H9 (cell line): ENCODE measurements around the gene FXYD1. TPM values are rescaled to one million over a fixed set of nuclear protein-coding genes. Genes with fewer than 3 reads are reported as not detected.
A peak's percentile ranks its signal among the peaks of the same experiment; 100 is the strongest.

Experiments used
- DNase-seq: peaks from one replicate; pipeline ENCODE4 v3.0.0-alpha.2; 2017
- H2AFZ ChIP-seq: one replicate; pipeline ENCODE4 v1.6.1; 2013; ENCODE audit warnings: mild to moderate bottlenecking, low read length, control low read depth, moderate library complexity
- H2AK5ac ChIP-seq: 2 replicates; pipeline ENCODE4 v1.6.1; 2013; ENCODE audit warnings: low read length, control low read depth, mixed read lengths; ENCODE audit not compliant: insufficient read length
- H2BK120ac ChIP-seq: one replicate; pipeline ENCODE4 v1.6.1; 2013; ENCODE audit warnings: low read depth, mild to moderate bottlenecking, low read length, control low read depth, inconsistent platforms; ENCODE audit not compliant: poor library complexity, severe bottlenecking
- H2BK12ac ChIP-seq: 2 replicates; pipeline ENCODE4 v1.6.1; 2013; ENCODE audit warnings: low read length, control low read depth, mixed read lengths, low read depth; ENCODE audit not compliant: insufficient read length
- H2BK15ac ChIP-seq: 2 replicates; pipeline ENCODE4 v1.6.1; 2013; ENCODE audit warnings: low read depth, low read length, control low read depth
- H2BK20ac ChIP-seq: one replicate; pipeline ENCODE4 v1.6.1; 2013; ENCODE audit warnings: low read depth, mild to moderate bottlenecking, low read length, control low read depth, inconsistent platforms; ENCODE audit not compliant: poor library complexity, severe bottlenecking
- H2BK5ac ChIP-seq: 2 replicates; pipeline ENCODE4 v1.6.1; 2013; ENCODE audit warnings: low read length, control low read depth, mixed read lengths; ENCODE audit not compliant: insufficient read length
- H3K14ac ChIP-seq: 2 replicates; pipeline ENCODE4 v1.6.1; 2013; ENCODE audit warnings: low read length, control low read depth; ENCODE audit not compliant: insufficient read depth
- H3K18ac ChIP-seq: 2 replicates; pipeline ENCODE4 v1.6.1; 2013; ENCODE audit warnings: low read depth, mild to moderate bottlenecking, mixed read lengths, low read length, control low read depth; ENCODE audit not compliant: insufficient read length
- H3K23ac ChIP-seq: 2 replicates; pipeline ENCODE4 v1.6.1; 2013; ENCODE audit warnings: low read length, control low read depth, mixed read lengths, low read depth; ENCODE audit not compliant: insufficient read length
- H3K23me2 ChIP-seq: 2 replicates; pipeline ENCODE4 v1.6.1; 2013; ENCODE audit warnings: low read depth, mild to moderate bottlenecking, mixed read lengths, low read length, control low read depth; ENCODE audit not compliant: insufficient read length, poor library complexity, severe bottlenecking
- H3K27ac ChIP-seq: 2 replicates; pipeline ENCODE4 v1.5.1; 2013; ENCODE audit warnings: low read length, control low read depth, mixed read lengths, low read depth; ENCODE audit not compliant: insufficient read length
- H3K27me3 ChIP-seq: 2 replicates; pipeline ENCODE4 v1.6.1; 2013; ENCODE audit warnings: low read length, control low read depth, inconsistent platforms; ENCODE audit not compliant: insufficient read depth
- H3K4ac ChIP-seq: 2 replicates; pipeline ENCODE4 v1.6.1; 2013; ENCODE audit warnings: low read depth, mild to moderate bottlenecking, control low read depth, inconsistent platforms, low read length, moderate library complexity
- H3K4me1 ChIP-seq: 2 replicates; pipeline ENCODE4 v1.6.1; 2013; ENCODE audit warnings: low read length, control low read depth, inconsistent platforms; ENCODE audit not compliant: insufficient read depth
- H3K4me2 ChIP-seq: 2 replicates; pipeline ENCODE4 v1.6.1; 2013; ENCODE audit warnings: low read length, control low read depth, mixed read lengths; ENCODE audit not compliant: insufficient read length, insufficient read depth
- H3K56ac ChIP-seq: 2 replicates; pipeline ENCODE4 v1.6.1; 2013; ENCODE audit warnings: low read depth, mild to moderate bottlenecking, mixed read lengths, low read length, control low read depth; ENCODE audit not compliant: insufficient read length
- H3K79me1 ChIP-seq: 2 replicates; pipeline ENCODE4 v1.6.1; 2013; ENCODE audit warnings: low read depth, mild to moderate bottlenecking, moderate library complexity, low read length, control low read depth, inconsistent platforms; ENCODE audit not compliant: insufficient read depth, poor library complexity, severe bottlenecking
- H3K79me2 ChIP-seq: 2 replicates; pipeline ENCODE4 v1.6.1; 2013; ENCODE audit warnings: low read length, control low read depth, inconsistent platforms; ENCODE audit not compliant: insufficient read depth
- H3K9ac ChIP-seq: 2 replicates; pipeline ENCODE4 v1.6.1; 2013; ENCODE audit warnings: low read length, control low read depth, mixed read lengths; ENCODE audit not compliant: insufficient read length; ENCODE audit errors: extremely low read depth
- H3K9me3 ChIP-seq: one replicate; pipeline ENCODE4 v1.6.1; 2013; ENCODE audit warnings: low read depth, low read length, inconsistent platforms; ENCODE audit not compliant: control insufficient read depth
- H3T11ph ChIP-seq: one replicate; pipeline ENCODE4 v1.6.1; 2013; ENCODE audit warnings: mild to moderate bottlenecking, low read length, control low read depth, inconsistent platforms
- H4K20me1 ChIP-seq: one replicate; pipeline ENCODE4 v1.6.1; 2013; ENCODE audit not compliant: control insufficient read depth, insufficient read length, insufficient read depth
- H4K5ac ChIP-seq: 2 replicates; pipeline ENCODE4 v1.6.1; 2013; ENCODE audit warnings: low read depth, mild to moderate bottlenecking, mixed read lengths, low read length, control low read depth; ENCODE audit not compliant: insufficient read length
- H4K8ac ChIP-seq: replicated peaks from 2 replicates; pipeline ENCODE4 v1.6.1; 2013; ENCODE audit warnings: low read length, control low read depth, mixed read lengths, low read depth; ENCODE audit not compliant: insufficient read length
- H4K91ac ChIP-seq: 2 replicates; pipeline ENCODE4 v1.6.1; 2013; ENCODE audit warnings: low read depth, mild to moderate bottlenecking, moderate library complexity, mixed read lengths, low read length, control low read depth; ENCODE audit not compliant: insufficient read length
- H3K27ac Mint-ChIP-seq, 3 experiments: 2 replicates in 2 of 3; 3 replicates in 1 of 3; pipeline ENCODE4 v1.8.0; 2020 to 2021; ENCODE audit warnings: mixed read lengths in 3 of 3, mild to moderate bottlenecking in 1 of 3, moderate library complexity in 1 of 3
- H3K27me3 Mint-ChIP-seq: 2 replicates; pipeline ENCODE4 v1.8.0; 2021; ENCODE audit warnings: low read depth, mild to moderate bottlenecking, moderate library complexity, mixed read lengths
- H3K36me3 Mint-ChIP-seq, 3 experiments: 2 replicates in 2 of 3; 3 replicates in 1 of 3; pipeline ENCODE4 v1.8.0; 2020 to 2021; ENCODE audit warnings: low read depth in 3 of 3, mixed read lengths in 3 of 3; ENCODE audit not compliant: insufficient read depth in 1 of 3
- H3K4me1 Mint-ChIP-seq, 2 experiments: 2 replicates each; pipeline ENCODE4 v1.8.0; 2020; ENCODE audit warnings: mixed read lengths in 2 of 2
- H3K4me3 Mint-ChIP-seq, 2 experiments: 2 replicates in 1 of 2; 3 replicates in 1 of 2; pipeline ENCODE4 v1.8.0; 2020 to 2021; ENCODE audit warnings: mild to moderate bottlenecking in 2 of 2, mixed read lengths in 2 of 2, moderate library complexity in 1 of 2
- H3K9me3 Mint-ChIP-seq, 2 experiments: 2 replicates in 1 of 2; 3 replicates in 1 of 2; pipeline ENCODE4 v1.8.0; 2020; ENCODE audit warnings: mild to moderate bottlenecking in 2 of 2, mixed read lengths in 2 of 2, moderate library complexity in 1 of 2
- WGBS: extraction: QIAGEN DNeasy Blood & Tissue Kit; methylation state at CpG from one replicate; pipeline ENCODE4 v1.1.7; 2013; ENCODE audit warnings: missing lambda C conversion rate, low lambda C conversion rate, mixed read lengths; ENCODE audit not compliant: insufficient read length; ENCODE audit errors: extremely low coverage; 5-methylcytosine and 5-hydroxymethylcytosine counted together
- total RNA-seq: library from RNA; stranded (reverse); gene quantifications from 2 replicates; pipeline ENCODE4 v1.2.1, GENCODE V29; 2021
- TF ChIP-seq, protein P1 (sequence below): fragments of 200-600 bp; sonication (generic); conservative IDR thresholded peaks from 3 replicates; pipeline ENCODE4 v1.8.0; 2021; ENCODE audit warnings: antibody characterized with exemption, mild to moderate bottlenecking

Gene FXYD1
- total RNA-seq, 1 experiment from 2014 or later, result 7.7 TPM

DNA sequence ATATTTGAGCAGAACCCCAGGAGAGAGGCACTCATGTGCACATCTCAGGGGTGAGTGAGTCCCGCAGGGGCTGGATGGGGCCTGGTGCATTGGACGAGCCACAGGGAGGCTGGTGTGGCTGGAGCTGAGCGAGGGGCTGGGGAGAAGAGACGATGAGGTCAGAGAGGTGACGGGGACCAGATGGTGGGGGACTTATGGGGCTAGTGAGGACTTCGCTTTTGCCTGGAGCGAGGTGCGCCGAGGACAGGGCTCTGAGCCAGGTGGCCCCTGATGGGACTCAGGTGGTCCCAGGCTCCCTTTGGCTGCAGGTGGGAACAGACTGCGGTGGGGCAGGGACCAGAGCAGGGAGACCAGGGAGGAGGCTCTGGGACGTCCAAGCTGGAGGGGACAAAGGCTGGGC is 29.9 kb upstream of the FXYD1 start:
- peaks cover 0 to 6% of the 10 kb centered on the region in 2 experiments; a peak in 3 of 5 replicates for H3K9me3 Mint-ChIP-seq
- Histone ChIP-seq H3K79me2 (no peaks in the 10 kb centered on the region), H2AK5ac (no peak overlapping the region), H3K9ac (no peak overlapping the region), H2AFZ (no peak overlapping the region), H4K5ac (no peak overlapping the region), H3K56ac (no peak overlapping the region), H4K91ac (no peak overlapping the region), H3K27me3 (no peaks in the 10 kb centered on the region), H2BK20ac (no peak overlapping the region), H2BK12ac (no peak overlapping the region), H3K9me3 (no peaks in the 10 kb centered on the region), H2BK5ac (no peak overlapping the region), H3K14ac (no peak overlapping the region), H3K23ac (no peak overlapping the region), H2BK120ac (no peak overlapping the region), H3K79me1 (no peaks in the 10 kb centered on the region), H3K4me1 (no peaks in the 10 kb centered on the region), H4K8ac (no peak overlapping the region), H3K23me2 (no peaks in the 10 kb centered on the region), H3K18ac (no peak overlapping the region), H4K20me1 (peaks cover 7% of the 10 kb centered on the region), H2BK15ac (no peak overlapping the region), H3K4me2 (no peak overlapping the region), H3K27ac (no peak overlapping the region), H3T11ph (no peak overlapping the region), H3K4ac (no peak overlapping the region)
- H3K27ac Mint-ChIP-seq, result peak overlapping the region in 1 of 3 experiments; percentile 86; a peak in 2 of 7 replicates
- TF ChIP-seq, protein P1, sequence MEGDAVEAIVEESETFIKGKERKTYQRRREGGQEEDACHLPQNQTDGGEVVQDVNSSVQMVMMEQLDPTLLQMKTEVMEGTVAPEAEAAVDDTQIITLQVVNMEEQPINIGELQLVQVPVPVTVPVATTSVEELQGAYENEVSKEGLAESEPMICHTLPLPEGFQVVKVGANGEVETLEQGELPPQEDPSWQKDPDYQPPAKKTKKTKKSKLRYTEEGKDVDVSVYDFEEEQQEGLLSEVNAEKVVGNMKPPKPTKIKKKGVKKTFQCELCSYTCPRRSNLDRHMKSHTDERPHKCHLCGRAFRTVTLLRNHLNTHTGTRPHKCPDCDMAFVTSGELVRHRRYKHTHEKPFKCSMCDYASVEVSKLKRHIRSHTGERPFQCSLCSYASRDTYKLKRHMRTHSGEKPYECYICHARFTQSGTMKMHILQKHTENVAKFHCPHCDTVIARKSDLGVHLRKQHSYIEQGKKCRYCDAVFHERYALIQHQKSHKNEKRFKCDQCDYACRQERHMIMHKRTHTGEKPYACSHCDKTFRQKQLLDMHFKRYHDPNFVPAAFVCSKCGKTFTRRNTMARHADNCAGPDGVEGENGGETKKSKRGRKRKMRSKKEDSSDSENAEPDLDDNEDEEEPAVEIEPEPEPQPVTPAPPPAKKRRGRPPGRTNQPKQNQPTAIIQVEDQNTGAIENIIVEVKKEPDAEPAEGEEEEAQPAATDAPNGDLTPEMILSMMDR, result no peak
- no peak overlapping the region for H3K4me3 Mint-ChIP-seq
- no CpG with 5 or more reads among the region's 11 CpGs for WGBS
- H3K36me3 Mint-ChIP-seq, result peaks cover 0 to 2% (median 0%) of the 10 kb centered on the region in 3 experiments; a peak in 3 of 7 replicates
- no peak for DNase-seq
- H3K27me3 Mint-ChIP-seq, result peaks cover 1% of the 10 kb centered on the region; the same call in 1 of the 2 replicates
- peaks cover 7 to 20% of the 10 kb centered on the region in 2 experiments for H3K4me1 Mint-ChIP-seq
